Gastrocnemius medialis (tissue), 4 donors: ENCODE data around the gene OR14K1. TPM values are rescaled to one million over a fixed set of nuclear protein-coding genes. Genes with fewer than 3 reads are reported as not detected.
"Not testable (repeated sequence)": the region's sequence is repeated elsewhere in the genome, so short reads cannot be mapped to it uniquely, and the experiment has no call there.

ENCODE experiments used
- ATAC-seq, 2 donors: fragments of 150-250 bp; one replicate each; pipeline ENCODE4 v1.9.1; 2016
- DNase-seq, 2 donors: peaks; one replicate each; pipeline ENCODE4 v3.0.0-alpha.2; 2019
- H3K27ac ChIP-seq, 4 donors: fragments of 200-600 bp; sonication (generic); 1 replicate in 1 of 4; 2 replicates in 3 of 4; pipeline ENCODE4 v1.5.1; 2016 to 2018; ENCODE audit warnings: mild to moderate bottlenecking in 2 of 4, moderate library complexity in 1 of 4
- H3K27me3 ChIP-seq, 3 donors: fragments of 200-600 bp; sonication (generic) in 2 of 3; 1 replicate in 1 of 3; 2 replicates in 2 of 3; pipeline versions ENCODE4 v1.5.1 to v1.6.0; 2016 to 2019; ENCODE audit warnings: mild to moderate bottlenecking in 1 of 3, moderate library complexity in 1 of 3
- H3K36me3 ChIP-seq, 2 donors: fragments of 200-600 bp; sonication (generic) in 1 of 2; one replicate each; pipeline ENCODE4 v1.5.1; 2017 to 2018
- H3K4me1 ChIP-seq, 2 donors: fragments of 200-600 bp; sonication (generic) in 1 of 2; one replicate each; pipeline ENCODE4 v1.5.1; 2016 to 2017; ENCODE audit warnings: mild to moderate bottlenecking in 2 of 2
- H3K4me3 ChIP-seq, 4 donors: fragments of 200-600 bp; sonication (generic) in 3 of 4; 1 replicate in 1 of 4; 2 replicates in 3 of 4; pipeline ENCODE4 v1.5.1; 2016 to 2019; ENCODE audit warnings: mild to moderate bottlenecking in 2 of 4
- H3K9me3 ChIP-seq, 3 donors: fragments of 200-600 bp; sonication (generic) in 2 of 3; 1 replicate in 1 of 3; 2 replicates in 2 of 3; pipeline ENCODE4 v1.5.1; 2016 to 2019
- POLR2A ChIP-seq, 2 donors: fragments of 450-650 bp; IDR thresholded peaks; one replicate each; pipeline ENCODE4 v1.6.1; 2017; ENCODE audit warnings: antibody characterized with exemption in 2 of 2, mild to moderate bottlenecking in 2 of 2, moderate library complexity in 2 of 2
- in situ Hi-C, 4 donors: fragments of 200-750 bp; cut with MboI; loops; one replicate each; pipeline versions ENCODE4 v1.15.0 to v1.8.0; 2017; ENCODE audit warnings: low sequenced_read_pairs in 4 of 4
- intact Hi-C: fragments of 100-400 bp; cut with DNase I; formaldehyde crosslinking; loops from one replicate; pipeline ENCODE4 v1.15.1; 2023; ENCODE audit warnings: low total_unique reads
- total RNA-seq, 4 donors: library from RNA; depleted of rRNA; stranded (reverse); fragments of >200 nt; gene quantifications; one replicate each; pipeline versions ENCODE4 v1.1.0 to v1.2.3, GENCODE V29; 2016
- TF ChIP-seq, protein P1 (sequence below), 5 experiments: fragments of 450-650 bp in 3 of 5; fragments of 200-600 bp in 2 of 5; sonication (generic) in 2 of 5; IDR thresholded peaks in 4 of 5; conservative IDR thresholded peaks in 1 of 5; 1 replicate in 4 of 5; 2 replicates in 1 of 5; pipeline ENCODE4 v1.5.1; 2016 to 2019; ENCODE audit warnings: antibody characterized with exemption in 5 of 5, mild to moderate bottlenecking in 3 of 5, moderate library complexity in 3 of 5

Gene OR14K1, protein sequence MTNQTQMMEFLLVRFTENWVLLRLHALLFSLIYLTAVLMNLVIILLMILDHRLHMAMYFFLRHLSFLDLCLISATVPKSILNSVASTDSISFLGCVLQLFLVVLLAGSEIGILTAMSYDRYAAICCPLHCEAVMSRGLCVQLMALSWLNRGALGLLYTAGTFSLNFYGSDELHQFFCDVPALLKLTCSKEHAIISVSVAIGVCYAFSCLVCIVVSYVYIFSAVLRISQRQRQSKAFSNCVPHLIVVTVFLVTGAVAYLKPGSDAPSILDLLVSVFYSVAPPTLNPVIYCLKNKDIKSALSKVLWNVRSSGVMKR
- total RNA-seq, result not detected

DNA sequence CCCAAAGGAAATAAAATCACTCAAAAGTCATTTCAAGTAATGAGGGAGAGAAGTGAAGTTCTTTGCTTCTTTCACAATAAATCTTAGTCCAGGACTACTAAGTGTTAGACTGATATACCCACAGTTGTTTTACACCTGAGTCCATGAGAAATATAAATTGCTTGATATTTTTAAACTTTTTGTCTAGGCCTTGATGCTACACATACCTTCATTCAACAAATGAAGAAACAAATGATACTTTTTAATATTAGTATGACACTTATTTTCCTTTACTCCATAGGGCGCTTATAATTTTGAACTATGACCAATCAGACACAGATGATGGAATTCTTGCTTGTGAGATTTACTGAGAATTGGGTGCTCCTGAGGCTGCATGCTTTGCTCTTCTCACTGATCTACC lies at the start of gene OR14K1:
TSS of gene OR14K1 (plus strand) at position 301 of the 400 bp plus-strand sequence. CDS start at position 301, 0 bp downstream.
- Histone ChIP-seq H3K9me3 (no peaks in the 10 kb centered on the region), H3K27ac (no peak within 1 kb of the TSS), H3K4me3 (no peak within 1 kb of the TSS), H3K27me3 (no peaks in the 10 kb centered on the region), H3K4me1 (no peaks in the 10 kb centered on the region), H3K36me3 (no peaks in the 10 kb centered on the region)
- DNase-seq (no peak), ATAC-seq (no peak)
- TF ChIP-seq, protein P1, sequence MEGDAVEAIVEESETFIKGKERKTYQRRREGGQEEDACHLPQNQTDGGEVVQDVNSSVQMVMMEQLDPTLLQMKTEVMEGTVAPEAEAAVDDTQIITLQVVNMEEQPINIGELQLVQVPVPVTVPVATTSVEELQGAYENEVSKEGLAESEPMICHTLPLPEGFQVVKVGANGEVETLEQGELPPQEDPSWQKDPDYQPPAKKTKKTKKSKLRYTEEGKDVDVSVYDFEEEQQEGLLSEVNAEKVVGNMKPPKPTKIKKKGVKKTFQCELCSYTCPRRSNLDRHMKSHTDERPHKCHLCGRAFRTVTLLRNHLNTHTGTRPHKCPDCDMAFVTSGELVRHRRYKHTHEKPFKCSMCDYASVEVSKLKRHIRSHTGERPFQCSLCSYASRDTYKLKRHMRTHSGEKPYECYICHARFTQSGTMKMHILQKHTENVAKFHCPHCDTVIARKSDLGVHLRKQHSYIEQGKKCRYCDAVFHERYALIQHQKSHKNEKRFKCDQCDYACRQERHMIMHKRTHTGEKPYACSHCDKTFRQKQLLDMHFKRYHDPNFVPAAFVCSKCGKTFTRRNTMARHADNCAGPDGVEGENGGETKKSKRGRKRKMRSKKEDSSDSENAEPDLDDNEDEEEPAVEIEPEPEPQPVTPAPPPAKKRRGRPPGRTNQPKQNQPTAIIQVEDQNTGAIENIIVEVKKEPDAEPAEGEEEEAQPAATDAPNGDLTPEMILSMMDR (IDR thresholded peaks at IDR 0.05 in 4 of 5, conservative IDR thresholded peaks at IDR 0.05 in 1 of 5), result no peak
- TF ChIP-seq POLR2A (IDR thresholded peaks at IDR 0.05), result no peak
- intact Hi-C loops (no loop called here), in situ Hi-C loops (no loop called here)

DNA sequence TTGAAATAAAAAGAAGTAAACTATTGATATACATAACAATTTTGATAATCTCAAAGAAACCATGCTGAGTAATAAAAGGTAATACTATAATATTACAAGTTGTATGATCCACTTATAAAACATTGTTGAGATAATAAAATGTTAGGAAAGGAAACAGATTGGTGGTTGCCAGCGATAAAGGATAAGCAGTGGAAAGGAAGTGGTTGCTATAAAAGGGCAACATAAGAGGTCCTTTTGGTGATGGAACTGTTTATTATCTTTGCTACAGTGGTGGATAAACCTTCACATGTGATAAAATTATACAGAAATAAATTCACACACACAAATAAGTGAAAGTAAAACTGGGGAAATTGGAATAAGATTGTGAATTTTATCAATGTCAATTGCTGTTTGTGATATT lies 37.1 kb upstream of the OR14K1 start:
- no peak overlapping the region for H3K27ac ChIP-seq
- H3K36me3 ChIP-seq, result no peaks in the 10 kb centered on the region
- H3K9me3 ChIP-seq, result no peaks in the 10 kb centered on the region
- H3K4me1 ChIP-seq, result no peaks in the 10 kb centered on the region
- ATAC-seq (no peak), DNase-seq (no peak)
- no peak overlapping the region for H3K4me3 ChIP-seq
- TF ChIP-seq POLR2A (IDR thresholded peaks at IDR 0.05), result no peak
- TF ChIP-seq, protein P1 (IDR thresholded peaks at IDR 0.05 in 4 of 5, conservative IDR thresholded peaks at IDR 0.05 in 1 of 5), result no peak
- in situ Hi-C loops, result no loop called here
- no peaks in the 10 kb centered on the region for H3K27me3 ChIP-seq
- intact Hi-C loops, result no loop called here

DNA sequence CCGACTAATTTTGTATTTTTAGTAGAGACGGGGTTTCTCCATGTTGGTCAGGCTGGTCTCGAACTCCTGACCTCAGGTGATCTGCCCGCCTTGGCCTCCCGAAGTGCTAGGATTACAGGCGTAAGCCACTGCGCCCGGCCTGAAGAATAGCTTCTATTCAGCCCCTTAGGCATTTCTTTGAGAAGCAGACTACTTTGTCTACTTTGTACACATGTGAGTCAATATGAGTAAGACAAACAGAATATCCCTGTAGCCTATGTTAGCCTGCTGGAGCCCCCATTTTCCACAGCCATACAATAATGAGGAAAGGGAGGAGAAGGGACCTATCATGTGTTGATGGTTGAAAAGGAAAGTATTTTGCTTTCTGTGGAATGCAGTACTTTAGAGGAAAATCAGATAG lies 27.7 kb upstream of the OR14K1 start:
- in situ Hi-C loops, H3K4me3 ChIP-seq, H3K4me1 ChIP-seq, H3K27ac ChIP-seq, ATAC-seq, H3K36me3 ChIP-seq, H3K27me3 ChIP-seq, DNase-seq, H3K9me3 ChIP-seq, intact Hi-C loops: not testable (repeated sequence)

DNA sequence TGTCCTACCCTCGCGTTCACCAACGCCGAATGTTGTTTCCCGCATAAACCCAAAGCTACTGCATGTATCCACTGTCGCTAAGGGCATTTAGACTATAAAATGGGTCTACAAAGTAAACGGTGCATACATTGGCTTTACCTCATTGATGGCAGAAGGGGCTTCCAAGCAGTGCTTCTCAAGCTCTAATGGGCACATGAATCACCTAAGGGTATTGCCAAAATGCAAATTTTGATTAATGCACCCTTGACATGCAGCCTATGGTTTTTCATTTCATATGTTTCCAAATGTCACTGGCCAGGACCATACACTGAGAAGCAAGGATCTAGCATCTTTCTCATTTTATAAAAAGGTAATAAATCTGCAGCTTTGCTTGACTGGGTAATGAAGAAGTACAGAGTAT lies 24.7 kb upstream of the OR14K1 start:
- Histone ChIP-seq H3K4me1 (no peaks in the 10 kb centered on the region), H3K4me3 (no peak overlapping the region), H3K27ac (no peak overlapping the region), H3K27me3 (no peaks in the 10 kb centered on the region), H3K36me3 (no peaks in the 10 kb centered on the region), H3K9me3 (no peaks in the 10 kb centered on the region)
- no peak for TF ChIP-seq POLR2A (IDR thresholded peaks at IDR 0.05)
- TF ChIP-seq, protein P1 (IDR thresholded peaks at IDR 0.05 in 4 of 5, conservative IDR thresholded peaks at IDR 0.05 in 1 of 5), result no peak
- no peak for ATAC-seq
- no peak for DNase-seq
- in situ Hi-C loops, result no loop called here
- intact Hi-C loops, result no loop called here

DNA sequence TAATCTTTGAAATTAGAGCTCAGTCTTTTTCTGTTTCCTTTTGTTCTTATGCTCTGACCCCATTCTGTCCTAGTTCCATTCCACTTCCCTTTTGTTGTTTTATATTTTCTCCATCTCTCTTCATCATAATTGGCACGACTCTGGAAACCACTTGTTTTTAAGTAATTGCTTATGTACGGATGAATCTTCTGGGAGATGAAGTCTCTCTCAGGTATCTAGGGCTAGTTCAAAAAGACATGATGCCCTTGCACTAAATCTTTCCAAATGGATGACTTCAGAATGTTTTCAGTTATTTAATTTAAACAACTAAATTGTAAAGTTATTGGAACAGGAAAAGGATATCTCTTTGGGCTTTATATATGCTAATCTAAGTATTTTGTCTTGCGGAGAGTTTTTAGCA lies 21.9 kb upstream of the OR14K1 start, which contains the start of gene OR6F1:
TSS of gene OR6F1 (minus strand) at position 101 of the 400 bp plus-strand sequence. CDS start 3,891 bp downstream, outside the sequence.
- no peak within 1 kb of the TSS for H3K4me3 ChIP-seq
- TF ChIP-seq, protein P1 (IDR thresholded peaks at IDR 0.05 in 4 of 5, conservative IDR thresholded peaks at IDR 0.05 in 1 of 5), result no peak
- no peak for TF ChIP-seq POLR2A (IDR thresholded peaks at IDR 0.05)
- H3K27ac ChIP-seq, result no peak within 1 kb of the TSS
- ATAC-seq (no peak), DNase-seq (no peak)
- H3K9me3 ChIP-seq, result no peaks in the 10 kb centered on the region
- no peaks in the 10 kb centered on the region for H3K4me1 ChIP-seq
- in situ Hi-C loops (no loop called here), intact Hi-C loops (no loop called here)
- H3K36me3 ChIP-seq, result no peaks in the 10 kb centered on the region
- no peaks in the 10 kb centered on the region for H3K27me3 ChIP-seq
